Lower leg skin (tissue), 4 donors: ENCODE data around the gene ACTR5. TPM values are rescaled to one million over a fixed set of nuclear protein-coding genes. Genes with fewer than 3 reads are reported as not detected.
A peak's percentile ranks its signal among the peaks of the same experiment; 100 is the strongest.

ENCODE experiments used
- DNase-seq, 2 donors: peaks; one replicate each; pipeline ENCODE4 v3.0.0-alpha.2; 2019; ENCODE audit warnings: low spot score in 2 of 2
- H3K4me3 ChIP-seq: fragments of 200-600 bp; sonication (generic); 2 replicates; pipeline ENCODE4 v1.5.1; 2017; ENCODE audit warnings: mild to moderate bottlenecking, low read depth; ENCODE audit not compliant: poor library complexity, severe bottlenecking
- POLR2A ChIP-seq, 2 donors: fragments of 450-650 bp; IDR thresholded peaks; one replicate each; pipeline ENCODE4 v1.6.1; 2016 to 2017; ENCODE audit warnings: antibody characterized with exemption in 2 of 2, mild to moderate bottlenecking in 1 of 2, moderate library complexity in 1 of 2
- WGBS, 2 donors: methylation state at CpG; one replicate each; pipeline ENCODE4 v1.1.5; 2018; 5-methylcytosine and 5-hydroxymethylcytosine counted together
- intact Hi-C: fragments of 100-400 bp; cut with DNase I; formaldehyde crosslinking; loops from one replicate; pipeline ENCODE4 v1.15.0; 2023; ENCODE audit warnings: low total_unique reads
- total RNA-seq, 4 donors: library from RNA; depleted of rRNA; stranded (reverse); fragments of >200 nt; gene quantifications; one replicate each; pipeline ENCODE4 v1.1.0, GENCODE V29; 2016
- TF ChIP-seq, protein P1 (sequence below), 3 donors: fragments of 450-650 bp; IDR thresholded peaks; one replicate each; pipeline ENCODE4 v1.5.1; 2016; ENCODE audit warnings: antibody characterized with exemption in 3 of 3, mild to moderate bottlenecking in 3 of 3, moderate library complexity in 2 of 3

Gene ACTR5
- total RNA-seq, 4 donors from 2014 or later = 7.3 to 11.7 (median 10.8) TPM

DNA sequence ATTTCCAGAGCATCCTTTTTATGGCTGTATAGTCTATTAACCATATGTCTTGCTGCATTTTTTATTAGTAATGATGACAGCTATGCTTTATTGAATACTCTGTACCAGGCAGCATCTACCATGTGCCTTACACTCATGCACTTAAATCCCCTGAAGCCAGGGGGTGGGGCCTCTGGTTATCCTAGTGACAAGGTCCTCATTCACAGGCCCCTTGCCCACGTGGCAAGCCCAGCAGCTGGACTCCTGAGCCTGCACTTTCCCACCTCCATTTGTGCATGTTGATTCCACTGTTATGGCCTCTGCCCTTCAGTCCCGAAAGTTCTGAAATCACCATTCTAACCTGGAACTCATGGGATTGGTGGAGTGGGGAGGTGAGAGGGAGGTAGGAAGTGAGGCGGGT lies 22.3 kb downstream of the ACTR5 start:
- WGBS, 2 donors = 82 to 90% methylated on average over 3 of the region's 3 CpGs
- DNase-seq = peak in 1 of 2 donors; percentile 32
- intact Hi-C loops = no loop called here
- H3K4me3 ChIP-seq = no peak overlapping the region
- TF ChIP-seq POLR2A (IDR thresholded peaks at IDR 0.05) = no peak
- TF ChIP-seq, protein P1, sequence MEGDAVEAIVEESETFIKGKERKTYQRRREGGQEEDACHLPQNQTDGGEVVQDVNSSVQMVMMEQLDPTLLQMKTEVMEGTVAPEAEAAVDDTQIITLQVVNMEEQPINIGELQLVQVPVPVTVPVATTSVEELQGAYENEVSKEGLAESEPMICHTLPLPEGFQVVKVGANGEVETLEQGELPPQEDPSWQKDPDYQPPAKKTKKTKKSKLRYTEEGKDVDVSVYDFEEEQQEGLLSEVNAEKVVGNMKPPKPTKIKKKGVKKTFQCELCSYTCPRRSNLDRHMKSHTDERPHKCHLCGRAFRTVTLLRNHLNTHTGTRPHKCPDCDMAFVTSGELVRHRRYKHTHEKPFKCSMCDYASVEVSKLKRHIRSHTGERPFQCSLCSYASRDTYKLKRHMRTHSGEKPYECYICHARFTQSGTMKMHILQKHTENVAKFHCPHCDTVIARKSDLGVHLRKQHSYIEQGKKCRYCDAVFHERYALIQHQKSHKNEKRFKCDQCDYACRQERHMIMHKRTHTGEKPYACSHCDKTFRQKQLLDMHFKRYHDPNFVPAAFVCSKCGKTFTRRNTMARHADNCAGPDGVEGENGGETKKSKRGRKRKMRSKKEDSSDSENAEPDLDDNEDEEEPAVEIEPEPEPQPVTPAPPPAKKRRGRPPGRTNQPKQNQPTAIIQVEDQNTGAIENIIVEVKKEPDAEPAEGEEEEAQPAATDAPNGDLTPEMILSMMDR (IDR thresholded peaks at IDR 0.05) = no peak

DNA sequence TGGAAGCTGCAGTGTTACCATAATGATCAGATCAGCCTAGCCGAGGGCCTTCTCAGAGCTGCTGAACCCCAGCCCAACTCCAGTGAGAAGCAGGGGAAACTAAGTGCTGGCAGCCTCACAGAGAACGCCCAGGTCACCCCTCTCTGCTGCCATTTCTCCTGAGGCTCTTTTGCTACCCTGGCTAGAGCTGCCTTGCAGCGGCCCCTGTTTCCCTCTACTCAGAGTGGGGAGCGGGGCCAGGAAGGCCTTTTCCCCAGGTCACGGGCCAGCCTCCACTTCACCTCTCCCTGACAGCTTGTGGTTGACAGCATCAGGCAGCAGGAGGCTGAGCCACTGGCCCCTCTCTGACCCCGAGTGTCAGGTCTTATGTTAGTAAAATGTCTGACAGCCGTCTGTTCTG lies 22.7 kb downstream of the ACTR5 start:
- intact Hi-C loops = no loop called here
- 82 to 89% methylated on average over 7 of the region's 7 CpGs for WGBS, 2 donors
- H3K4me3 ChIP-seq = no peak overlapping the region
- TF ChIP-seq, protein P1 (IDR thresholded peaks at IDR 0.05) = no peak
- no peak for TF ChIP-seq POLR2A (IDR thresholded peaks at IDR 0.05)
- DNase-seq = no peak

DNA sequence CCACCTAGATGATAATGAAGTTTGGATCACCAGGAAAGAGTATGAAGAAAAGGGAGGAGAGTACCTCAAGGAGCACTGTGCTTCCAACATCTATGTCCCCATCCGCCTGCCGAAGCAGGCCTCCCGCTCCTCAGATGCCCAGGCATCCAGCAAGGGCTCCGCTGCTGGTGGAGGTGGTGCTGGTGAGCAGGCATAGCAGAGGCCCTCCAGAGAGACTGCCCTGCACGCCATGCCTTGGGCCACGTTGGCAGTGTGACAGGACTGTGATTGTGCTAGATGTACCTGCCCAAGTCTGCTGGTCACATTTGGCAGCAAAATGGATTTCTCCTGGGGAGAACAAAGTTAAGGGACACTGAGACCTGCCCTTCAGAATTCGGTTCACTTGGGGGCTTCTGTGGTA lies 23.4 kb downstream of the ACTR5 start:
- intact Hi-C loops = no loop called here
- no peak for TF ChIP-seq POLR2A (IDR thresholded peaks at IDR 0.05)
- TF ChIP-seq, protein P1 (IDR thresholded peaks at IDR 0.05) = no peak
- no peak overlapping the region for H3K4me3 ChIP-seq
- 91 to 97% methylated on average over 7 of the region's 7 CpGs for WGBS, 2 donors
- DNase-seq = peak in 1 of 2 donors; percentile 66

DNA sequence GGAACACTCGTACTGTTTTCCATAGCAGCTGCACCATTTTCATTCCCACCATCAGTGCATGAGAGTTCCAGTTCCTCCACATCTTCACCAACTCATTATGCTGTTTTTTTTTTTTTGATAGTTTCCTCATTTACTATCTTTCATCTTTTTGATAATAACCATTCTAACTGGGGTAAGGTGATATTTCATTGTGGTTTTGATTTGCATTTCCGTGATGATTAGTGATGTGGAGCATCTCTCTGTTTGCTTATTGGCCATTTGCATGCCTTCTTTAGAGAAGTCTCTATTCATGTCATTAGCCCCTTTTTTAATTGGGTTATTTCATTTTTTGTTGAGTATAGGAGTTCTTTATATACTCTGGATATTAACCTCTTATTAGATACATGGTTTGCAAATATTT lies 25.9 kb downstream of the ACTR5 start:
- intact Hi-C loops = no loop called here
- TF ChIP-seq POLR2A (IDR thresholded peaks at IDR 0.05) = no peak
- TF ChIP-seq, protein P1 (IDR thresholded peaks at IDR 0.05) = no peak
- WGBS, 2 donors = 75 to 99% methylated on average over 2 of the region's 2 CpGs
- DNase-seq = no peak
- no peak overlapping the region for H3K4me3 ChIP-seq

DNA sequence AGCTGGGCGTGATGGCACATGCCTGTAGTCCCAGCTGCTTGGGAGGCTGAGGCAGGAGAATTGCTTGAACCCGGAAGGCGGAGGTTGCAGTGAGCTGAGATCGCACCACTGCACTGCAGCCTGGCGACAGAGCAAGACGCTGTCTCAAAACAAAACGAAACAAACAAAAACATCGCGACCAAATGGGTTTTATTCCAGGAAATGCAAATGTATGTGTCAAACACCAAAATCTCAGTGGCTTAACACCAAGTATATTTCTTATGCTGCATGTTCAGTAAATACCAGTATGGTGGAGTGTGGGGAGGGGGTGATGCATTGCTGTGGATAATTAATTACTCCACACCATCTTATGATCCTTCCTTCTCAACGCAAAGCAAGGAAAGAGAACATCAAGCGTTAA lies 28.1 kb downstream of the ACTR5 start:
- no peak for TF ChIP-seq POLR2A (IDR thresholded peaks at IDR 0.05)
- TF ChIP-seq, protein P1 (IDR thresholded peaks at IDR 0.05) = no peak
- WGBS, 2 donors = 96 to 97% methylated on average over 11 of the region's 11 CpGs
- intact Hi-C loops = no loop called here
- H3K4me3 ChIP-seq = no peak overlapping the region
- DNase-seq = peak in 1 of 2 donors; percentile 6
